ENCODE measurements around the gene CFH.
"Not testable (repeated sequence)": the region's sequence is repeated elsewhere in the genome, so short reads cannot be mapped to it uniquely, and the experiment has no call there.

Gene CFH

GRCh38 chr1:196774175-196774574 is 122.3 kb downstream of the CFH start:
- no peak for DNase-seq

- DNase-seq, result no peak
Observed at GRCh38 chr1:196774603-196775002, 122.8 kb downstream of the CFH start, which contains the start of gene CFHR3. Gene CFHR3, plus strand, starts transcription at chr1:196774840. Its CDS starts 47 bp downstream, at chr1:196774887.

- no peak for DNase-seq
Observed at GRCh38 chr1:196777603-196778002, 125.8 kb downstream of the CFH start.

- no peak for DNase-seq
Observed at GRCh38 chr1:196779093-196779492, 127.2 kb downstream of the CFH start.

GRCh38 chr1:196791252-196791651 is 139.4 kb downstream of the CFH start:
- not testable (repeated sequence) for DNase-seq

- DNase-seq, result peak; percentile 87
Observed at GRCh38 chr1:196794103-196794502, 142.3 kb downstream of the CFH start.

All from NCI-H748 treated with DMSO at 0.1 percent for 48 hours (cell line).